Measurements from ENCODE around the gene CNTFR.
A peak's percentile ranks its signal among the peaks of the same experiment; 100 is the strongest.

The CNTFR gene

DNA sequence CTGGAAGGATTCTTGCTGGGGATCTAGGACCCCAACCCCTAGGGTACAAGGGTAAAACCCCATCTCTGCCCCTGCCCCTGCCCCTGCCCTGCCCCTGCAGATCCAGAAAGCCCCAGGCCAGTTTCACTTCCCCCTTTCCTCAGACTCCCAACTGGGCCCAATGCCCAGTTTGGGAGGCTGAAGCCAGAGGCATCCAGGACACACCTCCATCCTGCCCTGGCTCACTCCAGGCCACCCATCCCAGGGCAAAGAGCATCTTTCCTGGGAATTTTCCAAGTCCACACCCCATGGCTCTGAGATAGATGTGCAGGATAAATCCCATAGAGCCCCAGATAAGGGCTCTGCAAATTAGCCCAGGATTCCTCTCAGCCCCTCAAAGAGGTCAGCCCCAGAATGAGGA, 17.4 kb downstream of the CNTFR start:
- DNase-seq = no peak

DNA sequence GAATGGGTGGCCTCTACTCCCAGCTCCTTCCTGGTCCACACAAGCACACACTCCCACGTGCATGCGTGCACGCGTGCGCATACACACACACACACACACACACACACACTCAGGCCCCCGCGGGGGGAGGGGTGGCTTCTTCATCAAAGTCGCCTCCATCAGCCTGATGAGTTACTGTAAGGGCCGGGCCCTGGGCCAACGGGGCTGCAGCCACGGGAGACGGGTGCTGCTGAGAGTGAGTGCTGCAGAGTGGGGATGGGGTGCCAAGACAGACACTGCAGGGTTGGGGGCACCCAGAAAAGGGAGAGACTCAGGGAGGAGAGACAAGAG, 18.1 kb downstream of the CNTFR start:
- DNase-seq = no peak

DNA sequence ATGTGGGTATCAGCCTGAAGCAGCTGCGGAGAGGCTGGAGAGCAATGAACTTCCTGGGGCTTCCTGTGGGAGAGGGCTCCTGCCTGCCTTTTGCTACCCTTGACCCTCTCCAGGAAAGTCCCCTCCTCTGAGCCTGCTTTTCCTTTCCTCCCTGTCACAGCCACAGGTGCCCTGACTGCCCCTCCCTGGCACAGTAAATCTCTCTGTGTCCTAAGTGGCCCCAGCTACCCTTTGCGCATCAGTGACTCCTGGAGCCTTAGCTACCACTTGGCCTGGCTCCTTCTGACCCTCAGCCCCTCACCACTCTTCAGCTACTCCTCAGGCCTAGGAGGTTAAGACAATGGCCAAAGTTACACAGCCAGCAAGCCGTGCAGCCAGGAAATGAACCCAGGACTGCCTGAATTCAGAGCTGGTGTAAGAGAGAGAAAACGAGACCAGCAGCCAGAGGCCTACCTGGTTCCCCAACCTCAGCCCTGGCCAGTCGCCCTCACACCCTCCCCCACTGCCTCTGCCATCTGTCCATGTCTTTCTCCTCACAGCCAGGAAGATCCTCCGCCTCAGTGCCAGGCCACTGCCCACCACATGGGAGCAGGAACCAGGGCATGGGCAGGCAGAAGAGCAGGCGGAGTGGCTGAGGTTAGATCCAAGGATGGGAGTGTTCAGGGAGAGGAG, 18.6 kb downstream of the CNTFR start:
- no peak for DNase-seq

DNA sequence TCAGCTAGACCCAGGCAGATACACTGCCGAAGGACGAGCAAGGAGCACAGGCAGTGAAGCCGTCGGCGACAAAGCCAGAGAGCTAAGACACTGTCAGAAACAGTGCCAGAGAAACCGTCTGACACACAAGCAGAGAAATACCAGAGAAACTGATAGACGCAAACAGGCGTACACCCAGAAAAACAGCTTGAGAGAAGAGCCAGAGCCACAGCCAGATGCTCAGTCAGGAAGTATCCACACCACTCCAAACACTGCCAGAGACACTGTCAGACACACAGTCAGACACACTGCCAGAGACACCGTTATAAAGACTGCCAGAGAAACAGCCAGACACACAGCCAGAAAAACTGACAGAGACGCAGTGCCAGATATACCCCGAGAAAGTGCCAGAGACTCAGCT, 19.1 kb downstream of the CNTFR start:
- DNase-seq = no peak

- DNase-seq = no peak
Observed at GRCh38 chr9:34568774-34569173, 20.8 kb downstream of the CNTFR start.

- no peak for DNase-seq
Observed at GRCh38 chr9:34568133-34568532, 21.4 kb downstream of the CNTFR start.

- DNase-seq = no peak
Observed at GRCh38 chr9:34566972-34567371, 22.6 kb downstream of the CNTFR start.

DNA sequence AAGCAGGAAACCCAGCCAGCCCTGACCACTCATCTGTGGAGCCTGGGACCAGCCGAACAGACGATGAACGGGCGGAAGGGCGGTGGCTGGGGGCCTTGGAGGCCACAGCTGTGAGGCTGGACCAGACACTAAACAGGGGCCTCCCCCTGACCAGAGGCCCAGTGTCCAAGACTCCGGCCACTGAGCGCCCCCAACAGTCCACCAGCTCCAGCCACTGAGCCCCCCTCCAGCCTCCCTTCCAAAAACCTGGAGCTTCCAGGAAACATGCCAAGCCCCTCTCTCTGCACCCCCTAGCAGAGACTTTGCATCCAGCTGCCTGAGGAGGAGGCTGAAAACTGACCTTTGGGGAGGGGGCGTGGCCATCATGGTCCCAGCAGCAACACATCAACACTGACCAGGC, 23.2 kb downstream of the CNTFR start:
- no peak for DNase-seq

- DNase-seq = no peak
Observed at GRCh38 chr9:34565856-34566255, 23.7 kb downstream of the CNTFR start.

DNA sequence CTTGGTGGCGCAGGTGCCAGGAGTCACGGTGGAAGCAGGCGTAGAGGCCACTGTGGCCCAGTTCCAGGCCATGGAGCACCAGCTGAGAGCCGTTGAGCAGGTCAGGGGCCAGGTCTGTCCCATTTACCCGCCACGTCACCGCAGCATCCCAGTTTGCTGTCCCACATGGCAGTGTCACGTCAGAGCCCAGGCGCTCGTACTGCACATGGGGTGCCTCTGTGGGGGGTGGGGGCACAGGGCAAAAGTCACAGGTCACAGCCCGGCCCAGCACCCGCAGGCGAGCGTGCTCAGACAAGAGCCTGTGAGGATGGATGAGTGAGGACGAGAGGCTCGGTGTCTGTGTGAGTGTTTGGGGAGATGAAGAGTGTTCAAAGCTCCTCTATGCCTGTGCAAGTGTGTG, 24.9 kb downstream of the CNTFR start:
- no peak for DNase-seq

DNA sequence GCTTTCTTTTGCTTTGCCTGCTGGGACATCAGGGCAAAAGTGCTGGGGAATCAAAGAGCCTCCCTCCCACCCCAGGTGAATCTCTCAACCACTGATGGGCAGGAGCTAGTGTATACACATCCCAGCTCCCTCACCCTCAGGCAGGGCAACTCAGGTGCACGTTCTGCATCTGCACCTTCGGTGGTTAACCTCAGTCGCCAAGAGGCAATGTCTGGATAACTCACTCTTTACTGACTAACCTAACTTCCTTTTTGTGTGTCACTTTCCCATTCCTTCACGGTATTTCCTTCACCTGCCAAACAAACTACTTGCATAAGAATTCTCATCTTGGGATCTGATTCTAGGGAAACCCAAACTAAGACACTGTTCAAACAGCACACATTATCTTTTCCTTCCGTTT, 26.3 kb downstream of the CNTFR start:
- no peak for DNase-seq

- DNase-seq = peak; percentile 2
Observed at GRCh38 chr9:34562135-34562745, 27.3 kb downstream of the CNTFR start.

DNA sequence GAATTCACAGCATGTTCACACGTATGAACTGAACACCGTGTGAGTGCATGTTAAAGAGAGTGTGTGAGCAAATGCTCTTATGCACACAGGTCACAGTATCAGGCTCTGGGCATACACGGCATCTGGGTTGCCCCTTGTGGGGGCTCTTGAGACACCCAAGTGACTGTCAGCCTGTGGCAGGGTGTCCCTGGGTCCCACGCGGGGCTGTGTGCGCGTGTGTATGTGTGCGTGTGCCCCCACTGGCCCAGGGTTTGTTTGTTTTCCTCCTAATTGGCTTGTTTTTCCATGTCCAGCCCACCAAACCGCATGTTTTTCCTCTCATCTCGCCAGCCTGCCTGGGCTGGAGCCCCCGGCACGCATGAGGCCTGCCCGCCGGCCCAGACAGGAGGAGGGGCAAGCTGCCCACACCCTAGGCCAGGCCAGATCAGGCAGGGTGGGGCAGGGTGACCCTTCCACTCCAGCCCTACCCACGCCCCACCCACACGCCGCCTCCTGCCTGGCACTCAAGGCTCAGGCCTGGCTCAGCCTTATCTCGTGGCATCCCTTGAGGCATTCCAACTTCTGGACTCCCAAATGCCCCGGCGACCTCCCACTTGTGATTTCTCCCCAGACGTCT, 28.8 kb downstream of the CNTFR start:
- no peak for DNase-seq

- no peak for DNase-seq
Observed at GRCh38 chr9:34559624-34560455, 29.7 kb downstream of the CNTFR start.

DNA sequence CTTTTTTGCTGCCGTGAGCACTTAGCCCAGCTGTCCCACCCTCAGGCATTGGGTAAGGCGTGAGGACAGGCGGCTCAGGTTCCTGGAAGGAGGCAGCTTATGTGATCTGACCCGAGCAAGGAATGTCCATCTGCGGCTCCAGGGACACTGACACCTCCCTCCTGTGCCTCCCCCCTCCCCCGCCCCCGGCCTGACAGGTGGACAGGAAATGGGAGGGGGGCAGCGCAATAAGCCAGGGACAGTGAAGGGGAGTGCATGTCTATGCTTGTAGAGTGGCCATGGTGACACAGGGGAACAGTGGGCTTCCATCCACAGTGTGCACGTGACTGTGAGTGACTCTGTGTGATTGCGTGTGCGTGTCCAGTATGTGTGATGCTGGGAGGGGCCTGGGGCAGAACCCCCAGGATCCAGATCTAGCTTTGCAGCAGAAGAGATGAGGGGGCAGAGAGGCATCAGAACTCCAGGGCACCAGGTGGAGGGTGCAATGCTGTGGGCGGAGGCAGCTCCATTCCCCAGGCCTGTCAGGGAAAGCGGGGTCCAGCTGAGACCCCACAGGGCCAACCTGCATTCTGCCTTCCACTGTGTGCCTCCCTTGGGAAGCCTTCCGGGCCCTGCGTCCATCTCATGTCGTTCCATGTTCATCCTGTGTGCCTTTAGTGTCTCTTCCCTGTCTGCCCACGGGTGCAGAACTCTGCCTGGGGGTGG, 30.5 kb downstream of the CNTFR start:
- DNase-seq = no peak

- no peak for DNase-seq
Observed at GRCh38 chr9:34558364-34558763, 31.2 kb downstream of the CNTFR start.

DNA sequence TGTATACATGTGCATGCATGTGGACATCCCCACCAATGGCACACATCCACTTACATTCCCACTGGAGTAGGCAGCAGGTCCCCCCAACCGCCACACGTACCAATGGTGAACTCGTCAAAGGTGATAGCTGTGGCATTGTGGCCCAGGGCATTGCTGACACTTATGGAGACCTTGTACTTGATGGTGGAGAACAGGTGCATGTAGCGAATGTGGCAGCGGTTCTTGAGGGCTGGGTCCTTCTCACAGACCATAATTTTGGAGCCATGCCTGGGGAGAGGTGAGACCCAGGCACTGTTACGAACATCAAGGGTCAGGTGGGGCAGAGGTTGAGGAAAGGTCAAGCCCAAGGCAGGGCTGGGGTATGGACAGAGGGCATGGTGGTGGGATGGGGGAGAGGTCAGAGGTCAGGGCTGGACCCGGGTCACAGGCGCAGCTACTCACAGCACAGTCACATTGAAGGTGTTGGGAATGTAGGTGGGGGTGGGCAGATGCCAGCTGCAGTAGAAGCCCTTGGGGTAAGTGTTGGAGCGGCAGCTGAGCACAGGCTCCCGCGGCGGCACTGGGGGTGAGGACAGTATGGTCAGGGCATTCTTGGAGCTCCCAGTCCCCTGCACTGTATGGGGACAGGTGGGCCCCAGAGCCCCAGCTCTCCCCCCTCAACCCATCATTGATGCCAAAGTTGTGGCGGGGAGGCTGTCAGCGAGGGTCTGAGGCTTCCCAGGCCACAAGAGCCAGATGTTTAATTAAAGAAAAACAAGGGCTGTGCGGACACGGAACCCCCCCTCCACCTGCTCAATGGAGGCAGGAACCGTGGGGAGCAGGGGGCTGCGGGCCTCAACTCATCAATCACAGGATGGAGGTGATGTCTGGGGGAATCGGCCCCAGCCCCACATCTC, 31.9 kb downstream of the CNTFR start:
- no peak for DNase-seq

- no peak for DNase-seq
Observed at GRCh38 chr9:34556949-34557348, 32.6 kb downstream of the CNTFR start.

GRCh38 chr9:34555936-34556525, 33.5 kb downstream of the CNTFR start:
- DNase-seq = no peak

GRCh38 chr9:34555500-34555899, 34.0 kb downstream of the CNTFR start:
- no peak for DNase-seq

- no peak for DNase-seq
Observed at GRCh38 chr9:34555002-34555348, 34.5 kb downstream of the CNTFR start.

Measured in CD4-positive, alpha-beta T cell treated with Interleukin-17A for 1 hour (primary cell).